ENCODE data around the gene ANKIB1. TPM values are rescaled to one million over a fixed set of nuclear protein-coding genes. Genes with fewer than 3 reads are reported as not detected.
A peak's percentile ranks its signal among the peaks of the same experiment; 100 is the strongest.

Gene ANKIB1
- total RNA-seq, 1 donor from 2014 or later = 52.1 TPM

GRCh38 chr7:92296235-92296634 lies 50.5 kb downstream of the ANKIB1 start:
- H3K27me3 ChIP-seq = no peaks in the 10 kb centered on the region
- no peak overlapping the region for H3K27ac Mint-ChIP-seq

GRCh38 chr7:92296880-92297445 lies 51.2 kb downstream of the ANKIB1 start:
- no peaks in the 10 kb centered on the region for H3K9me3 ChIP-seq (ENCODE audit: low read depth)
- Mint-ChIP-seq H3K36me3 (peaks cover 8% of the 10 kb centered on the region), H3K27me3 (ENCODE audit: insufficient read depth, low read depth) (no peaks in the 10 kb centered on the region), H3K4me3 (no peak overlapping the region), H3K4me1 (no peaks in the 10 kb centered on the region), H3K27ac (no peak overlapping the region), H3K9me3 (no peaks in the 10 kb centered on the region)
- no peak overlapping the region for H3K9ac ChIP-seq
- no peak for DNase-seq (ENCODE audit: low spot score)
- peaks cover 40% of the 10 kb centered on the region for H3K79me2 ChIP-seq (ENCODE audit: low read depth)
- peaks cover 22% of the 10 kb centered on the region for H3F3A ChIP-seq (ENCODE audit: low read depth)
- TF ChIP-seq CTCF (IDR thresholded peaks at IDR 0.05) (no peak), EZH2phosphoT487 (IDR thresholded peaks at IDR 0.05) (no peak)
- H3K27me3 ChIP-seq = no peaks in the 10 kb centered on the region
- no peak overlapping the region for H2AFZ ChIP-seq (replicated peaks)
- peak overlapping the region; percentile 46 for H3K4me2 ChIP-seq
- H3K4me1 ChIP-seq = peaks cover 16% of the 10 kb centered on the region
- H3K36me3 ChIP-seq = peaks cover 15% of the 10 kb centered on the region
- no peak overlapping the region for H3K4me3 ChIP-seq
- peaks cover 8% of the 10 kb centered on the region for H4K20me1 ChIP-seq (ENCODE audit: low read depth)
- no peak overlapping the region for H3K27ac ChIP-seq

More at GRCh38 chr7:92296235-92296634, 50.5 kb downstream of the ANKIB1 start:
- no peak for DNase-seq (ENCODE audit: low spot score)
- Histone ChIP-seq H3K9me3 (ENCODE audit: low read depth) (no peaks in the 10 kb centered on the region), H3K4me1 (peaks cover 16% of the 10 kb centered on the region), H2AFZ (replicated peaks) (no peak overlapping the region), H3F3A (ENCODE audit: low read depth) (peaks cover 22% of the 10 kb centered on the region), H3K9ac (no peak overlapping the region), H3K4me2 (no peak overlapping the region), H3K27ac (no peak overlapping the region), H3K36me3 (peaks cover 11% of the 10 kb centered on the region), H3K4me3 (no peak overlapping the region), H4K20me1 (ENCODE audit: low read depth) (peaks cover 8% of the 10 kb centered on the region), H3K79me2 (ENCODE audit: low read depth) (peaks cover 46% of the 10 kb centered on the region)
- Mint-ChIP-seq H3K9me3 (no peaks in the 10 kb centered on the region), H3K36me3 (peaks cover 8% of the 10 kb centered on the region), H3K27me3 (ENCODE audit: insufficient read depth, low read depth) (no peaks in the 10 kb centered on the region), H3K4me1 (no peaks in the 10 kb centered on the region), H3K4me3 (no peak overlapping the region)
- TF ChIP-seq EZH2phosphoT487 (IDR thresholded peaks at IDR 0.05) (no peak), EZH2 (IDR thresholded peaks at IDR 0.05) (no peak), CTCF (IDR thresholded peaks at IDR 0.05) (no peak)

GRCh38 chr7:92297736-92298135 lies 52.0 kb downstream of the ANKIB1 start:
- Histone ChIP-seq H3K27ac (no peak overlapping the region), H3K36me3 (peaks cover 15% of the 10 kb centered on the region), H2AFZ (replicated peaks) (no peak overlapping the region), H3K9me3 (ENCODE audit: low read depth) (no peaks in the 10 kb centered on the region), H3K9ac (no peak overlapping the region), H3K79me2 (ENCODE audit: low read depth) (peaks cover 33% of the 10 kb centered on the region), H3K27me3 (no peaks in the 10 kb centered on the region), H3K4me1 (peaks cover 16% of the 10 kb centered on the region), H3K4me2 (peak overlapping the region; percentile 46), H4K20me1 (ENCODE audit: low read depth) (peaks cover 8% of the 10 kb centered on the region), H3K4me3 (no peak overlapping the region), H3F3A (ENCODE audit: low read depth) (peaks cover 22% of the 10 kb centered on the region)
- no peak for TF ChIP-seq EZH2phosphoT487 (IDR thresholded peaks at IDR 0.05)
- TF ChIP-seq CTCF (IDR thresholded peaks at IDR 0.05) = no peak
- no peak for TF ChIP-seq EZH2 (IDR thresholded peaks at IDR 0.05)
- no peak overlapping the region for H3K4me3 Mint-ChIP-seq
- no peaks in the 10 kb centered on the region for H3K9me3 Mint-ChIP-seq
- DNase-seq (ENCODE audit: low spot score) = peak; percentile 46
- H3K4me1 Mint-ChIP-seq = no peaks in the 10 kb centered on the region
- H3K27me3 Mint-ChIP-seq (ENCODE audit: insufficient read depth, low read depth) = no peaks in the 10 kb centered on the region
- no peak overlapping the region for H3K27ac Mint-ChIP-seq
- peaks cover 8% of the 10 kb centered on the region for H3K36me3 Mint-ChIP-seq

All from neural progenitor cell (in vitro differentiated cells).